Ascending aorta (tissue), 2 donors: Measurements from ENCODE around the gene EGFR. TPM values are rescaled to one million over a fixed set of nuclear protein-coding genes. Genes with fewer than 3 reads are reported as not detected.

Source experiments
- DNase-seq, 2 donors: peaks; one replicate each; pipeline ENCODE4 v3.0.0-alpha.2; 2019; ENCODE audit warnings: low spot score in 2 of 2
- H3K27ac ChIP-seq, 2 donors: fragments of 200-600 bp; sonication (generic); one replicate each; pipeline ENCODE4 v1.5.1; 2016 to 2017; ENCODE audit warnings: mild to moderate bottlenecking in 1 of 2
- H3K27me3 ChIP-seq: fragments of 200-600 bp; sonication (generic); one replicate; pipeline ENCODE4 v1.5.1; 2017
- H3K36me3 ChIP-seq, 2 donors: fragments of 200-600 bp; sonication (generic); one replicate each; pipeline ENCODE4 v1.5.1; 2016
- H3K4me1 ChIP-seq, 2 donors: fragments of 200-600 bp; sonication (generic); one replicate each; pipeline ENCODE4 v1.5.1; 2016 to 2017; ENCODE audit warnings: mild to moderate bottlenecking in 1 of 2
- H3K4me3 ChIP-seq, 2 donors: fragments of 200-600 bp; sonication (generic); one replicate each; pipeline ENCODE4 v1.5.1; 2016 to 2017; ENCODE audit warnings: mild to moderate bottlenecking in 1 of 2
- H3K9me3 ChIP-seq, 2 donors: fragments of 200-600 bp; sonication (generic); one replicate each; pipeline ENCODE4 v1.5.1; 2016
- intact Hi-C: fragments of 100-400 bp; cut with DNase I; formaldehyde crosslinking; loops from one replicate; pipeline ENCODE4 v1.15.1; 2023
- total RNA-seq: library from RNA; depleted of rRNA; stranded (reverse); fragments of >200 nt; gene quantifications from one replicate; pipeline ENCODE4 v1.1.0, GENCODE V29; 2016
- TF ChIP-seq, protein P1 (sequence below), 3 experiments: fragments of 200-600 bp in 2 of 3; fragments of 450-650 bp in 1 of 3; sonication (generic) in 2 of 3; IDR thresholded peaks; one replicate each; pipeline ENCODE4 v1.5.1; 2016 to 2019; ENCODE audit warnings: antibody characterized with exemption in 3 of 3, mild to moderate bottlenecking in 1 of 3, moderate library complexity in 1 of 3

EGFR gene
- total RNA-seq, 1 donor from 2014 or later = 33.8 TPM

- TF ChIP-seq, protein P1, sequence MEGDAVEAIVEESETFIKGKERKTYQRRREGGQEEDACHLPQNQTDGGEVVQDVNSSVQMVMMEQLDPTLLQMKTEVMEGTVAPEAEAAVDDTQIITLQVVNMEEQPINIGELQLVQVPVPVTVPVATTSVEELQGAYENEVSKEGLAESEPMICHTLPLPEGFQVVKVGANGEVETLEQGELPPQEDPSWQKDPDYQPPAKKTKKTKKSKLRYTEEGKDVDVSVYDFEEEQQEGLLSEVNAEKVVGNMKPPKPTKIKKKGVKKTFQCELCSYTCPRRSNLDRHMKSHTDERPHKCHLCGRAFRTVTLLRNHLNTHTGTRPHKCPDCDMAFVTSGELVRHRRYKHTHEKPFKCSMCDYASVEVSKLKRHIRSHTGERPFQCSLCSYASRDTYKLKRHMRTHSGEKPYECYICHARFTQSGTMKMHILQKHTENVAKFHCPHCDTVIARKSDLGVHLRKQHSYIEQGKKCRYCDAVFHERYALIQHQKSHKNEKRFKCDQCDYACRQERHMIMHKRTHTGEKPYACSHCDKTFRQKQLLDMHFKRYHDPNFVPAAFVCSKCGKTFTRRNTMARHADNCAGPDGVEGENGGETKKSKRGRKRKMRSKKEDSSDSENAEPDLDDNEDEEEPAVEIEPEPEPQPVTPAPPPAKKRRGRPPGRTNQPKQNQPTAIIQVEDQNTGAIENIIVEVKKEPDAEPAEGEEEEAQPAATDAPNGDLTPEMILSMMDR (IDR thresholded peaks at IDR 0.05) = no peak
- no peaks in the 10 kb centered on the region for H3K36me3 ChIP-seq
- H3K4me1 ChIP-seq = no peaks in the 10 kb centered on the region
- H3K27me3 ChIP-seq = no peaks in the 10 kb centered on the region
- intact Hi-C loops = no loop called here
- peaks cover 0 to 8% of the 10 kb centered on the region in 2 donors for H3K9me3 ChIP-seq
- H3K4me3 ChIP-seq = no peak overlapping the region
- H3K27ac ChIP-seq = no peak overlapping the region
- DNase-seq = no peak
Observed at GRCh38 chr7:55224810-55225209, 206.0 kb downstream of the EGFR start.

DNA sequence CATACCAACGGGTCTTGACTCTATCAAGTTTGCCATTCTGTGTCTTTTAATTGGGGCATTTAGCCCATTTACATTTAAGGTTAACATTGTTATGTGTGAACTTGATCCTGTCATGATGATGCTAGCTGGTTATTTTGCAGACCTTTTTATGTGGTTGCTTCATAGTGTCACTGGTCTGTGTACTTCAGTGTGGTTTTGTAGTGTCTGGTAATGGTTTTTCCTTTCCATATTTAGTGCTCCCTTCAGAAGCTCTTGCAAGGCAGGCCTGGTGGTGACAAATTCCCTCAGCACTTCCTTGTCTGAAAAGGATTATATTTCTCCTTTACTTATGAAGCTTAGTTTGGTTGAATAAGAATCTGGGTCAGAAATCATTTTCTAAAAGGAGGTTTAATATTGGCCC lies 211.2 kb downstream of the EGFR start:
- Histone ChIP-seq H3K4me1 (no peaks in the 10 kb centered on the region), H3K4me3 (no peak overlapping the region), H3K9me3 (peaks cover 0 to 8% of the 10 kb centered on the region in 2 donors), H3K27ac (no peak overlapping the region), H3K36me3 (no peaks in the 10 kb centered on the region), H3K27me3 (no peaks in the 10 kb centered on the region)
- intact Hi-C loops = no loop called here
- DNase-seq = no peak
- TF ChIP-seq, protein P1 (IDR thresholded peaks at IDR 0.05) = no peak

DNA sequence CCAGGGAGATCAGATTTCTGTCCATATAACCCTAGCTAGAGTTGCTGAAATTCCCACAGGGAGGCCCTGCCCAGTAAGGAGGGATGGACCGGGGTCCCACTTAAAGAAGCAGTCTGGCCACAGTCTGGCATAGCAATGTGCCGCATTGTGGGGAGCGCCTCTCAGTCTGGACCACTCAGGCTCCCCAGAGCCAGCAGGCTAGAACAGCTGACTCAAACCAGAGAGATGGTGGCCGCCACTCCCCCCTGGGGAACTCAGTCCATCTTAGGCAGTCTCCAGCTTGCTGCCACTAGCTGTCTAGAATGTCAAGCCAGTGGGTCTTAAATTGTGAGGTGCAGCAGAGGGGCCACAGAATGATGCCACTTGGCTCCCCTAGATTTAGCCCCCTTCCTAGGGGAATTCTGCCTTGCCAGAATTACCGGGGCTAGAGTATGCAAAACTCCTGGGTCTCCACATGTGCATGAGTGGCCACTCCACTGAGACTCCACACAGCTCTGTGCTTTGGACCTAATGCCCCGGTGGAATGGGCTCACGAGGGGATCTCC lies 213.0 kb downstream of the EGFR start:
- Histone ChIP-seq H3K36me3 (no peaks in the 10 kb centered on the region), H3K4me3 (no peak overlapping the region), H3K27ac (no peak overlapping the region), H3K27me3 (no peaks in the 10 kb centered on the region), H3K4me1 (no peaks in the 10 kb centered on the region), H3K9me3 (peaks cover 0 to 8% of the 10 kb centered on the region in 2 donors)
- TF ChIP-seq, protein P1 (IDR thresholded peaks at IDR 0.05) = no peak
- intact Hi-C loops = no loop called here
- no peak for DNase-seq

DNA sequence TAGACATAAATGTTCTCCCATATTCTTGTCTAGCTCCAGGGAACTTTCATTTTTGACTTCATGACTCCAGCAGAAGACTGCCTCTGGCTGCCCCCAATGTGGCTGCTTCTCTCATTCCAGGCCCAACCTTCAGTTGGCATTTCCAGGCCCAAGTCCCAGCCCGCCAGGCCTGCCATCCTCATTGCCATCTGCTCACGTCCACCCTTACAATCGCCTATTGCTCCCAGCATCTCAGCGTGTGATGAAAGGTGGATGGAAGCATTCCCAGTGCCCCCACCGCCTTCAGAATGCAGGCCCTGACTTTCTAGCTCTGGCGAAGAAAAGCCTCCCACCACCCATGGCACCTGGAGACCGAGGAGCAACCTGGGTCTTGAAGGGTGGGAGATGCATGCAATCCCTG lies 214.2 kb downstream of the EGFR start:
- no peak overlapping the region for H3K27ac ChIP-seq
- DNase-seq = no peak
- H3K27me3 ChIP-seq = no peaks in the 10 kb centered on the region
- intact Hi-C loops = no loop called here
- TF ChIP-seq, protein P1 (IDR thresholded peaks at IDR 0.05) = no peak
- no peak overlapping the region for H3K4me3 ChIP-seq
- no peaks in the 10 kb centered on the region for H3K36me3 ChIP-seq
- no peaks in the 10 kb centered on the region for H3K4me1 ChIP-seq
- no peaks in the 10 kb centered on the region for H3K9me3 ChIP-seq

GRCh38 chr7:55234408-55234807 lies 215.6 kb downstream of the EGFR start:
- H3K27me3 ChIP-seq = no peaks in the 10 kb centered on the region
- no peaks in the 10 kb centered on the region for H3K4me1 ChIP-seq
- TF ChIP-seq, protein P1 (IDR thresholded peaks at IDR 0.05) = no peak
- intact Hi-C loops = no loop called here
- no peak for DNase-seq
- H3K9me3 ChIP-seq = no peaks in the 10 kb centered on the region
- no peak overlapping the region for H3K4me3 ChIP-seq
- no peak overlapping the region for H3K27ac ChIP-seq
- no peaks in the 10 kb centered on the region for H3K36me3 ChIP-seq

DNA sequence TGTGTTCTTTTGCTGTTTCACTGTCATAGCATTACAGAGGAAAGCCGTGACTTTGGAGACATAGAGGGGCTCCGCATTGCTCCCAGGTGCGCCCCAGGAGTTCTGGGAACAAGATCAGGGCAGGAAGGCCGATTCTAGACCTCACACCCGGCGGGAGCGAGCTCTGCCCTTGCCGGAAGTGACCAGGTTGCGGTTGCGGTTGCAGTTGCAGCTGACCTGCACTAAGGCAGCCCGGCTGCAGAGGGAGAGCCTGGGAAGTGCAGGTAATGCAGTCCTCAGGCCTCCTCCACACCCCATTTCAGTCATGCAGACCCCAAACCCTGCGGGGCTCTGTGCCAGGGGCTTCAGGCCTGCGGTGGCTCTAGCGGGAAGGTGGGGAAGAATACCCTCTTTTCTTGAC lies 216.3 kb downstream of the EGFR start:
- Histone ChIP-seq H3K27ac (no peak overlapping the region), H3K4me3 (no peak overlapping the region), H3K4me1 (no peaks in the 10 kb centered on the region), H3K9me3 (no peaks in the 10 kb centered on the region), H3K27me3 (no peaks in the 10 kb centered on the region), H3K36me3 (no peaks in the 10 kb centered on the region)
- intact Hi-C loops = no loop called here
- DNase-seq = no peak
- TF ChIP-seq, protein P1 (IDR thresholded peaks at IDR 0.05) = no peak
